MCF 10A (cell line): ENCODE results near the gene MUSK. TPM values are rescaled to one million over a fixed set of nuclear protein-coding genes. Genes with fewer than 3 reads are reported as not detected.

Experiments used
- BruUV-seq: library from RNA; stranded (reverse); fragments of 400-500 nt; replicated peaks from 2 replicates; lab custom pipeline; 2021; lab: Mats Ljungman, UMichigan
- CTCF ChIA-PET: fragments of 300-600 bp; sonication (Branson Sonifier 250); formaldehyde crosslinking; extraction: SDS; loops from one replicate; lab custom pipeline; 2021; ENCODE audit warnings: antibody characterized with exemption, inconsistent platforms; lab: Yijun Ruan, JAX
- POLR2A ChIA-PET: fragments of 300-600, 350-650 bp; sonication (Branson Sonifier 250); formaldehyde crosslinking; extraction: SDS; loops from one replicate; lab custom pipeline; 2020; ENCODE audit warnings: antibody characterized with exemption, inconsistent platforms; lab: Yijun Ruan, JAX
- DNase-seq: peaks from one replicate; pipeline ENCODE4 v3.0.0-alpha.2; 2018; ENCODE audit not compliant: unreplicated experiment
- H3K27ac Mint-ChIP-seq: one replicate; pipeline ENCODE4 v1.8.0; 2022; ENCODE audit warnings: mild to moderate bottlenecking, low read depth, mixed read lengths; ENCODE audit not compliant: unreplicated experiment
- H3K27me3 Mint-ChIP-seq: one replicate; pipeline ENCODE4 v1.8.0; 2022; ENCODE audit warnings: mixed read lengths; ENCODE audit not compliant: insufficient read depth, unreplicated experiment
- H3K36me3 Mint-ChIP-seq: one replicate; pipeline ENCODE4 v1.8.0; 2022; ENCODE audit warnings: mild to moderate bottlenecking, moderate library complexity, mixed read lengths; ENCODE audit not compliant: insufficient read depth, unreplicated experiment
- H3K4me1 Mint-ChIP-seq: one replicate; pipeline ENCODE4 v1.8.0; 2022; ENCODE audit warnings: mixed read lengths; ENCODE audit not compliant: insufficient read depth, unreplicated experiment
- H3K4me3 Mint-ChIP-seq: one replicate; pipeline ENCODE4 v1.8.0; 2022; ENCODE audit warnings: mild to moderate bottlenecking, moderate library complexity, mixed read lengths; ENCODE audit not compliant: unreplicated experiment
- H3K9me3 Mint-ChIP-seq: one replicate; pipeline ENCODE4 v1.8.0; 2022; ENCODE audit warnings: mixed read lengths; ENCODE audit not compliant: unreplicated experiment
- intact Hi-C: fragments of 100-400 bp; cut with micrococcal nuclease; formaldehyde crosslinking; loops from 2 replicates; pipeline ENCODE4 v1.14.1; 2022
- total RNA-seq: library from RNA; stranded (reverse); gene quantifications from 2 replicates; pipeline ENCODE4 v1.2.3, GENCODE V29; 2022
- TF ChIP-seq, protein P1 (sequence below): fragments of 200-600 bp; IDR thresholded peaks from one replicate; pipeline ENCODE4 v1.8.0; 2022; ENCODE audit warnings: antibody characterized with exemption, mild to moderate bottlenecking; ENCODE audit not compliant: unreplicated experiment

MUSK gene
- total RNA-seq, 1 experiment from 2014 or later = not detected

DNA sequence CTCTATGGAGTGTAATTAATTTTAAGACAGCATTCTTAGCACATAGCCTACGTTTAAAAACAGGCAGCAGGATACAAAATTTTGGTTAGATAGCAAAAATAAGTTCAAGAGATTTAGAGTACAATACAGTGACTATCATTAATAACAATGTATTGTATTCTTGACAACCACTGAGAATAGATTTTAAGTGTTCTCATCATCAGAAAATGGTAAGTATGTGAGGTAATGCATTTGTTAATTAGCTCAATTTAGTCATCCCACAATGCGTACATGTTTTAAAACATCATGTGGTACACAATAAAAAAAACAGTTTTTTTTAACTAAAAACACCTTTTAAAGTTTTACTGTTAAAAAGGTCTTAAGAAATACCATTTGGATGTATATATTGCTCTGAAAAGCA is 94.2 kb downstream of the MUSK start:
- POLR2A ChIA-PET = interaction anchor here (0.8 kb wide), 1 partner anchor 18 kb away, joined by 3 read pairs; no protein-coding TSS in a partner anchor
- no peaks in the 10 kb centered on the region for H3K36me3 Mint-ChIP-seq
- no peak for DNase-seq
- no peak overlapping the region for H3K27ac Mint-ChIP-seq
- BruUV-seq = no TSS peak
- peaks cover 12% of the 10 kb centered on the region for H3K4me1 Mint-ChIP-seq
- intact Hi-C loops = no loop called here
- H3K4me3 Mint-ChIP-seq = no peak overlapping the region
- TF ChIP-seq, protein P1, sequence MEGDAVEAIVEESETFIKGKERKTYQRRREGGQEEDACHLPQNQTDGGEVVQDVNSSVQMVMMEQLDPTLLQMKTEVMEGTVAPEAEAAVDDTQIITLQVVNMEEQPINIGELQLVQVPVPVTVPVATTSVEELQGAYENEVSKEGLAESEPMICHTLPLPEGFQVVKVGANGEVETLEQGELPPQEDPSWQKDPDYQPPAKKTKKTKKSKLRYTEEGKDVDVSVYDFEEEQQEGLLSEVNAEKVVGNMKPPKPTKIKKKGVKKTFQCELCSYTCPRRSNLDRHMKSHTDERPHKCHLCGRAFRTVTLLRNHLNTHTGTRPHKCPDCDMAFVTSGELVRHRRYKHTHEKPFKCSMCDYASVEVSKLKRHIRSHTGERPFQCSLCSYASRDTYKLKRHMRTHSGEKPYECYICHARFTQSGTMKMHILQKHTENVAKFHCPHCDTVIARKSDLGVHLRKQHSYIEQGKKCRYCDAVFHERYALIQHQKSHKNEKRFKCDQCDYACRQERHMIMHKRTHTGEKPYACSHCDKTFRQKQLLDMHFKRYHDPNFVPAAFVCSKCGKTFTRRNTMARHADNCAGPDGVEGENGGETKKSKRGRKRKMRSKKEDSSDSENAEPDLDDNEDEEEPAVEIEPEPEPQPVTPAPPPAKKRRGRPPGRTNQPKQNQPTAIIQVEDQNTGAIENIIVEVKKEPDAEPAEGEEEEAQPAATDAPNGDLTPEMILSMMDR = no peak
- CTCF ChIA-PET = interaction anchor here (0.6 kb wide), 1 partner anchor 638 kb away, joined by 3 read pairs; no protein-coding TSS in a partner anchor
- H3K27me3 Mint-ChIP-seq = no peaks in the 10 kb centered on the region
- no peaks in the 10 kb centered on the region for H3K9me3 Mint-ChIP-seq

GRCh38 chr9:110763568-110763967 is 95.0 kb downstream of the MUSK start:
- POLR2A ChIA-PET = interaction anchor here (0.6 to 0.8 kb wide), 3 partner anchors 10 to 19 kb away, joined by 3 to 4 read pairs (median 3); no protein-coding TSS in a partner anchor
- H3K9me3 Mint-ChIP-seq = no peaks in the 10 kb centered on the region
- TF ChIP-seq, protein P1 = no peak
- H3K27ac Mint-ChIP-seq = peak overlapping the region; percentile 30
- CTCF ChIA-PET = interaction anchor here (1.1 kb wide), 1 partner anchor 15 kb away, joined by 3 read pairs; no protein-coding TSS in a partner anchor
- no peaks in the 10 kb centered on the region for H3K36me3 Mint-ChIP-seq
- H3K4me1 Mint-ChIP-seq = peaks cover 12% of the 10 kb centered on the region
- no peak for DNase-seq
- BruUV-seq = no TSS peak
- intact Hi-C loops = no loop called here
- H3K4me3 Mint-ChIP-seq = no peak overlapping the region
- H3K27me3 Mint-ChIP-seq = no peaks in the 10 kb centered on the region

DNA sequence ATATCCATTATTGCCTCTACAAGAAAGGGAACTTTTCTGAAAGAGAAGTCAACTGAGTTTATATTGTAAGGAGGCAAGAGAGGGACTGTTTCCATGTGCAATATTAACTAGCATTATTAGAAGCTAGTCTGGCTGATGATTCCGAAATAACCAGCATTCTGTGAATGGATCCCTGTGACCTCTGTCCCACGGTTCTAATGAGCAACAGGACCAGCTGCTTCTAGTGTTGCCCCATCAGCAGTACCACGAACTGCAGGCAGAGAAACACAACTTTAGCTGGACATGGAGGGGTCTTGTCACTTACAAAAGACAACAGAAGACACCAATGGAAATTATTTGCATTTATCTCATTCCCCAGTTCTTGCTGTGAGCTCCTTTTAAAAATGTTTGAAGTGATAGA is 95.4 kb downstream of the MUSK start:
- ChIA-PET CTCF (interaction anchor here (1.1 kb wide), 1 partner anchor 15 kb away, joined by 3 read pairs; no protein-coding TSS in a partner anchor), POLR2A (interaction anchor here (0.8 kb wide), 1 partner anchor 11 kb away, joined by 3 read pairs; no protein-coding TSS in a partner anchor)
- H3K27me3 Mint-ChIP-seq = no peaks in the 10 kb centered on the region
- no peaks in the 10 kb centered on the region for H3K36me3 Mint-ChIP-seq
- DNase-seq = no peak
- H3K9me3 Mint-ChIP-seq = no peaks in the 10 kb centered on the region
- no peak overlapping the region for H3K4me3 Mint-ChIP-seq
- TF ChIP-seq, protein P1 = no peak
- peak overlapping the region; percentile 30 for H3K27ac Mint-ChIP-seq
- intact Hi-C loops = no loop called here
- H3K4me1 Mint-ChIP-seq = peaks cover 12% of the 10 kb centered on the region
- no TSS peak for BruUV-seq

DNA sequence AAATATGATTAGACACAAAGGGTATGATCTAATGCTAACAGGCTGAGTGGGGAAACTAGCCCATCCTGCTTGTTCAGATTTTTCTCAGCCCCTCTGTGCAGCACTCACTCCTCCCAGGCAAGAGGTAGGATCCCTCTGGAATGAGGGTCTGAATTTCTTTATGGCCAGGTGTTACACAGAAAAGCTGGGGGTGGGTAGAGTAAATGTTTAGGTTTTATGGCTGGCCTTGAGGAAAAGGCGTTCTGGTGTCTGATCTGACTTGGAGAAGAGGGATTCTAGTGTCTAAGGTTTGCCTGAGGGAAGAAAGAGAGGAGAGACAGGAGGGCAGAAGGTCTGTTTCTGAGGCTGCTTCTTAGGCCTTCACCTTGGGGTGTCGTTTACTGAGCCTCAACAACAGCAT is 97.3 kb downstream of the MUSK start:
- peaks cover 12% of the 10 kb centered on the region for H3K4me1 Mint-ChIP-seq
- H3K9me3 Mint-ChIP-seq = no peaks in the 10 kb centered on the region
- POLR2A ChIA-PET = interaction anchor here (0.9 to 1.2 kb wide), 2 partner anchors 11 to 12 kb away, joined by 3 to 4 read pairs; no protein-coding TSS in a partner anchor
- no peak for DNase-seq
- CTCF ChIA-PET = no interaction called here
- intact Hi-C loops = no loop called here
- H3K27ac Mint-ChIP-seq = no peak overlapping the region
- H3K4me3 Mint-ChIP-seq = no peak overlapping the region
- H3K36me3 Mint-ChIP-seq = no peaks in the 10 kb centered on the region
- BruUV-seq = no TSS peak
- no peaks in the 10 kb centered on the region for H3K27me3 Mint-ChIP-seq
- TF ChIP-seq, protein P1 = no peak
